Fibroblast of lung (primary cell): ENCODE results near the gene LASP1. TPM values are rescaled to one million over a fixed set of nuclear protein-coding genes. Genes with fewer than 3 reads are reported as not detected.
"Not testable (repeated sequence)": the region's sequence is repeated elsewhere in the genome, so short reads cannot be mapped to it uniquely, and the experiment has no call there.

Experiments used
- DNase-seq, 2 donors: peaks; one replicate each; pipeline versions ENCODE4 v3.0.0 to v3.0.0-alpha.2; 2010; ENCODE audit warnings: low read depth in 2 of 2
- H2AFZ ChIP-seq: 2 replicates; pipeline ENCODE4 v1.5.1; 2012; ENCODE audit warnings: low read length, control low read depth, inconsistent platforms
- H3K27ac ChIP-seq: 2 replicates; pipeline ENCODE4 v1.5.1; 2011; ENCODE audit warnings: low read length, control low read depth; ENCODE audit not compliant: insufficient read depth
- H3K27me3 ChIP-seq: 2 replicates; pipeline ENCODE4 v1.5.1; 2011; ENCODE audit warnings: mild to moderate bottlenecking, low read length; ENCODE audit not compliant: control insufficient read depth, insufficient read depth
- H3K36me3 ChIP-seq: 2 replicates; pipeline ENCODE4 v1.5.1; 2011; ENCODE audit warnings: low read length; ENCODE audit not compliant: control insufficient read depth, insufficient read depth
- H3K4me1 ChIP-seq: 2 replicates; pipeline ENCODE4 v1.5.1; 2011; ENCODE audit warnings: low read length; ENCODE audit not compliant: control insufficient read depth, insufficient read depth; ENCODE audit errors: extremely low read depth
- H3K4me2 ChIP-seq: 2 replicates; pipeline ENCODE4 v1.5.1; 2011; ENCODE audit warnings: low read length, control low read depth; ENCODE audit not compliant: insufficient read depth; ENCODE audit errors: extremely low read depth
- H3K4me3 ChIP-seq, 4 experiments: fragments of 200-600 bp in 1 of 4; sonication (generic) in 1 of 4; replicated peaks in 1 of 4; 2 replicates each; pipeline ENCODE4 v1.5.1; 2011 to 2016; ENCODE audit warnings: low read length in 4 of 4, low read depth in 3 of 4, mild to moderate bottlenecking in 3 of 4, control low read depth in 2 of 4, inconsistent platforms in 1 of 4, mixed read lengths in 1 of 4; ENCODE audit not compliant: insufficient read depth in 1 of 4; ENCODE audit errors: control extremely low read depth in 1 of 4
- H3K79me2 ChIP-seq: 2 replicates; pipeline ENCODE4 v1.5.1; 2012; ENCODE audit warnings: mild to moderate bottlenecking, low read length, inconsistent platforms; ENCODE audit not compliant: control insufficient read depth, insufficient read depth
- H3K9ac ChIP-seq: 2 replicates; pipeline ENCODE4 v1.5.1; 2011; ENCODE audit warnings: mild to moderate bottlenecking, low read length, control low read depth; ENCODE audit not compliant: insufficient read depth
- H3K9me3 ChIP-seq: 2 replicates; pipeline ENCODE4 v1.5.1; 2012; ENCODE audit warnings: low read depth, low read length; ENCODE audit not compliant: control insufficient read depth, insufficient read depth
- H4K20me1 ChIP-seq: 2 replicates; pipeline ENCODE4 v1.5.1; 2011; ENCODE audit warnings: low read length; ENCODE audit not compliant: control insufficient read depth, insufficient read depth; ENCODE audit errors: extremely low read depth
- CTCF ChIP-seq, 2 donors: IDR thresholded peaks in 1 of 2; conservative IDR thresholded peaks in 1 of 2; 1 replicate in 1 of 2; 2 replicates in 1 of 2; pipeline ENCODE4 v1.5.1; 2011 to 2012; ENCODE audit warnings: low read length in 2 of 2, control low read depth in 1 of 2, inconsistent platforms in 1 of 2, low read depth in 1 of 2, mild to moderate bottlenecking in 1 of 2
- EZH2 ChIP-seq: IDR thresholded peaks from 2 replicates; pipeline ENCODE4 v1.5.1; 2012; ENCODE audit warnings: low read length, control low read depth, mild to moderate bottlenecking; ENCODE audit errors: missing control alignments
- polyA plus RNA-seq, 2 donors: library from polyadenylated mRNA; depleted of rRNA in 1 of 2; stranded (reverse) in 1 of 2; unstranded in 1 of 2; fragments of >200 nt; gene quantifications; 2 replicates each; pipeline ENCODE4 v1.2.1, GENCODE V29; 2011 to 2012; ENCODE audit warnings: missing spikeins in 1 of 2
- total RNA-seq: library from RNA; depleted of rRNA; stranded (reverse); fragments of >200 nt; gene quantifications from 2 replicates; pipeline ENCODE4 v1.2.1, GENCODE V29; 2014

Gene LASP1
- total and polyA plus RNA-seq, 2 donors (not counting 1 experiment from before 2014, with no cell fraction given), result 79.8 to 208 TPM

GRCh38 chr17:38908676-38909181 lies 38.9 kb downstream of the LASP1 start:
- Histone ChIP-seq H3K9ac (no peak overlapping the region), H3K27ac (no peak overlapping the region), H3K4me1 (peaks cover 16% of the 10 kb centered on the region), H4K20me1 (peaks cover 2% of the 10 kb centered on the region), H3K36me3 (peaks cover 30% of the 10 kb centered on the region), H3K27me3 (no peaks in the 10 kb centered on the region), H3K4me2 (no peak overlapping the region), H3K79me2 (peaks cover 75% of the 10 kb centered on the region), H2AFZ (no peak overlapping the region), H3K4me3 (no peak overlapping the region), H3K9me3 (no peaks in the 10 kb centered on the region)
- no peak for DNase-seq
- TF ChIP-seq EZH2, result no peak

GRCh38 chr17:38910325-38910724 lies 40.5 kb downstream of the LASP1 start:
- Histone ChIP-seq H3K79me2 (peaks cover 60% of the 10 kb centered on the region), H3K4me3 (no peak overlapping the region), H4K20me1 (peaks cover 2% of the 10 kb centered on the region), H3K4me1 (peaks cover 21% of the 10 kb centered on the region), H3K9ac (no peak overlapping the region), H3K9me3 (no peaks in the 10 kb centered on the region), H3K36me3 (peaks cover 43% of the 10 kb centered on the region), H3K27ac (no peak overlapping the region), H3K4me2 (no peak overlapping the region), H3K27me3 (no peaks in the 10 kb centered on the region), H2AFZ (no peak overlapping the region)
- DNase-seq, result no peak
- TF ChIP-seq CTCF (conservative IDR thresholded peaks at IDR 0.05 in 1 of 2, IDR thresholded peaks at IDR 0.05 in 1 of 2; ENCODE audit: low read depth in 1 of 2, low read length in 2 of 2), result no peak
- TF ChIP-seq EZH2, result no peak

- H3K9ac ChIP-seq, result no peak overlapping the region
- no peaks in the 10 kb centered on the region for H4K20me1 ChIP-seq
- peaks cover 52% of the 10 kb centered on the region for H3K79me2 ChIP-seq
These were observed 41.3 kb downstream of the LASP1 start for GRCh38 chr17:38911081-38911730.

GRCh38 chr17:38911731-38912081 lies 41.8 kb downstream of the LASP1 start:
- not testable (repeated sequence) for H3K27ac ChIP-seq, H3K27me3 ChIP-seq, H3K4me2 ChIP-seq, H3K9ac ChIP-seq, H4K20me1 ChIP-seq, H2AFZ ChIP-seq, H3K9me3 ChIP-seq, DNase-seq, H3K4me3 ChIP-seq
- peaks cover 48% of the 10 kb centered on the region for H3K79me2 ChIP-seq
- peaks cover 48% of the 10 kb centered on the region for H3K36me3 ChIP-seq
- H3K4me1 ChIP-seq, result peaks cover 21% of the 10 kb centered on the region

More at GRCh38 chr17:38911081-38911730, 41.3 kb downstream of the LASP1 start:
- TF ChIP-seq EZH2 (no peak), CTCF (conservative IDR thresholded peaks at IDR 0.05 in 1 of 2, IDR thresholded peaks at IDR 0.05 in 1 of 2; ENCODE audit: low read depth in 1 of 2, low read length in 2 of 2) (no peak)
- no peak overlapping the region for H2AFZ ChIP-seq
- peaks cover 48% of the 10 kb centered on the region for H3K36me3 ChIP-seq
- peaks cover 21% of the 10 kb centered on the region for H3K4me1 ChIP-seq
- H3K4me3 ChIP-seq, result no peak overlapping the region
- H3K4me2 ChIP-seq, result no peak overlapping the region
- H3K27me3 ChIP-seq, result no peaks in the 10 kb centered on the region
- H3K27ac ChIP-seq, result no peak overlapping the region
- no peaks in the 10 kb centered on the region for H3K9me3 ChIP-seq
- DNase-seq, result no peak
